ENCODE data around the gene HIVEP3. TPM values are rescaled to one million over a fixed set of nuclear protein-coding genes. Genes with fewer than 3 reads are reported as not detected.

The HIVEP3 gene
- total RNA-seq, 1 experiment from 2014 or later, result 1.4 TPM

- no peak overlapping the region for H3T11ph ChIP-seq (ENCODE audit: low read length)
These were observed 419.1 kb downstream of the HIVEP3 start for GRCh38 chr1:41499591-41499990.

More at GRCh38 chr1:41499591-41499990, 419.1 kb downstream of the HIVEP3 start:
- Histone ChIP-seq H2AFZ (ENCODE audit: low read length) (no peak overlapping the region), H3K79me2 (ENCODE audit: insufficient read depth, low read length) (no peaks in the 10 kb centered on the region), H4K91ac (ENCODE audit: insufficient read length, low read depth, low read length) (no peak overlapping the region), H3K9ac (ENCODE audit: extremely low read depth, insufficient read length, low read length) (no peak overlapping the region), H3K14ac (ENCODE audit: insufficient read depth, low read length) (no peak overlapping the region), H2BK12ac (ENCODE audit: insufficient read length, low read depth, low read length) (no peak overlapping the region), H3K4ac (ENCODE audit: low read depth, low read length) (no peak overlapping the region), H4K20me1 (ENCODE audit: control insufficient read depth, insufficient read depth, insufficient read length) (no peaks in the 10 kb centered on the region), H2AK5ac (ENCODE audit: insufficient read length, low read length) (no peak overlapping the region), H3K4me1 (ENCODE audit: insufficient read depth, low read length) (no peaks in the 10 kb centered on the region), H3K23me2 (ENCODE audit: insufficient read length, low read depth, low read length, poor library complexity, severe bottlenecking) (no peaks in the 10 kb centered on the region), H3K27me3 (ENCODE audit: insufficient read depth, low read length) (no peaks in the 10 kb centered on the region; the same call in 1 of the 2 replicates), H3K4me2 (ENCODE audit: insufficient read depth, insufficient read length, low read length) (no peak overlapping the region), H3K9me3 (ENCODE audit: control insufficient read depth, low read depth, low read length) (no peaks in the 10 kb centered on the region), H2BK5ac (ENCODE audit: insufficient read length, low read length) (no peak overlapping the region), H2BK20ac (ENCODE audit: low read depth, low read length, poor library complexity, severe bottlenecking) (no peak overlapping the region), H3K18ac (ENCODE audit: insufficient read length, low read depth, low read length) (no peak overlapping the region), H4K8ac (replicated peaks; ENCODE audit: insufficient read length, low read depth, low read length) (no peak overlapping the region), H4K5ac (ENCODE audit: insufficient read length, low read depth, low read length) (no peak overlapping the region), H3K23ac (ENCODE audit: insufficient read length, low read depth, low read length) (no peak overlapping the region), H3K79me1 (ENCODE audit: insufficient read depth, low read depth, low read length, poor library complexity, severe bottlenecking) (no peaks in the 10 kb centered on the region), H3K56ac (ENCODE audit: insufficient read length, low read depth, low read length) (no peak overlapping the region), H3K27ac (ENCODE audit: insufficient read length, low read depth, low read length) (no peak overlapping the region), H2BK15ac (ENCODE audit: low read depth, low read length) (no peak overlapping the region), H2BK120ac (ENCODE audit: low read depth, low read length, poor library complexity, severe bottlenecking) (no peak overlapping the region)
- WGBS (ENCODE audit: extremely low coverage, insufficient read length, low lambda C conversion rate), result no CpG with 5 or more reads among the region's 2 CpGs
- Mint-ChIP-seq H3K4me3 (no peak overlapping the region), H3K27ac (no peak overlapping the region), H3K4me1 (peaks cover 35 to 37% of the 10 kb centered on the region in 2 experiments), H3K9me3 (no peaks in the 10 kb centered on the region), H3K27me3 (ENCODE audit: low read depth) (peaks cover 12% of the 10 kb centered on the region), H3K36me3 (ENCODE audit: insufficient read depth in 1 of 3, low read depth in 3 of 3) (no peaks in the 10 kb centered on the region)
- no peak for TF ChIP-seq CTCF (conservative IDR thresholded peaks at IDR 0.05)
- DNase-seq, result no peak

All from H9 (cell line).